Immature natural killer cell (primary cell): Measurements from ENCODE around the gene SF3B1. TPM values are rescaled to one million over a fixed set of nuclear protein-coding genes. Genes with fewer than 3 reads are reported as not detected.
"Not testable (repeated sequence)": the region's sequence is repeated elsewhere in the genome, so short reads cannot be mapped to it uniquely, and the experiment has no call there.

Source experiments
- DNase-seq, 3 donors: peaks; one replicate each; pipeline ENCODE4 v3.0.0; 2022; ENCODE audit warnings: mixed read lengths in 1 of 3
- H3K27ac Mint-ChIP-seq, 6 donors: one replicate each; pipeline ENCODE4 v1.8.0; 2020; ENCODE audit warnings: mixed read lengths in 6 of 6, mild to moderate bottlenecking in 5 of 6, inconsistent platforms in 4 of 6, moderate library complexity in 3 of 6
- H3K27me3 Mint-ChIP-seq, 3 donors: one replicate each; pipeline ENCODE4 v1.8.0; 2020 to 2021; ENCODE audit warnings: low read depth in 3 of 3, mild to moderate bottlenecking in 3 of 3, mixed read lengths in 3 of 3, moderate library complexity in 3 of 3, inconsistent platforms in 1 of 3
- H3K36me3 Mint-ChIP-seq, 3 donors: one replicate each; pipeline ENCODE4 v1.8.0; 2020; ENCODE audit warnings: mixed read lengths in 3 of 3, inconsistent platforms in 2 of 3, mild to moderate bottlenecking in 2 of 3
- H3K4me1 Mint-ChIP-seq, 2 donors: one replicate each; pipeline ENCODE4 v1.8.0; 2020; ENCODE audit warnings: inconsistent platforms in 2 of 2, mild to moderate bottlenecking in 2 of 2, mixed read lengths in 2 of 2, moderate library complexity in 1 of 2
- H3K4me3 Mint-ChIP-seq, 5 donors: one replicate each; pipeline ENCODE4 v1.8.0; 2020; ENCODE audit warnings: mild to moderate bottlenecking in 5 of 5, mixed read lengths in 5 of 5, inconsistent platforms in 3 of 5, moderate library complexity in 3 of 5
- H3K9me3 Mint-ChIP-seq, 6 donors: one replicate each; pipeline ENCODE4 v1.8.0; 2020; ENCODE audit warnings: mild to moderate bottlenecking in 6 of 6, mixed read lengths in 6 of 6, inconsistent platforms in 4 of 6, moderate library complexity in 3 of 6
- polyA plus RNA-seq, 3 donors: library from polyadenylated mRNA; unstranded; fragments of 300-500 nt; fragmentation: Illumina TruSeq; gene quantifications; one replicate each; pipeline ENCODE4 v1.2.3, GENCODE V29; 2021

The SF3B1 gene
- polyA plus RNA-seq, 3 donors from 2014 or later = 123 to 165 (median 133) TPM

DNA sequence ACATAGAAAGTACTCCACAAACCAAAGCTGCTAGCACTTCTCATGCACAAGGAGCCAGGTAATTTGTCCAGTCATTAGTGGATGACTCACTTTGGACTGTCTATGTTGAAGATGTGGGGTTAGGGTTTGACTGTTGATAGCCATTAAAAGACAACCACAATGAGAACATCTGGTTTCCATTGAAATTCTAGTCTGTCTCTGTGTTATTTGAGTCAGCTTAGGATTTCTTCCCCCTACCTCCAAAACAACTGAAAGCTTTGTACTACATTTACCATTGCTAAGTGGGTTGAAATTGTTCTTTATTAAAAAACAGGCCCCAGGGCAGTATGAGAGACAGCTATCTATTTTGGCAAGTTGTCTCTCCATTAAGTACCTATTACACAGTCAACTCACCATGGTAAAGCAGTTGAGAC lies 74.1 kb downstream of the SF3B1 start:
- DNase-seq = no peak
- no peak overlapping the region for H3K4me3 Mint-ChIP-seq
- no peaks in the 10 kb centered on the region for H3K4me1 Mint-ChIP-seq
- no peaks in the 10 kb centered on the region for H3K36me3 Mint-ChIP-seq
- peaks cover 0 to 3% (median 2%) of the 10 kb centered on the region in 3 donors for H3K27me3 Mint-ChIP-seq
- no peak overlapping the region for H3K27ac Mint-ChIP-seq
- H3K9me3 Mint-ChIP-seq = no peaks in the 10 kb centered on the region

DNA sequence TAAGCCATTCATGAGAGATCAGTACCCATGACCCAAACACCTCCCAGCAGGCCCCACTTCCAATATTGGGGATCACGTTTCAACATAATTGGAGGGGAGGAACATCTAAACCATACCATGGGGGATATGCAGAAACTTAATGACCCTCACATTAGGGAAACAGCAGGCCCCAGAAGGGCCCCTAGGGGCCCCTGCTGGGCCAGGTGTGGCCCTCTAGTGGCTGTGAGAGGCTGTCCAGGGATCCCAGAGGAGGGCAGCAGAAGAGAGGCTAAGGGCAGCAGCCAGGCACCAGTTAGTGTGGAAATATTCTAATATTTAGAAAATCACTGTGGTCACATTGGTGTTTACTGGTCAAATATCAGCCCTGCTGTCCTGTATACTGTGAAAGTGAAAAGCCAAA lies 75.0 kb downstream of the SF3B1 start:
- Mint-ChIP-seq H3K36me3 (no peaks in the 10 kb centered on the region), H3K9me3 (no peaks in the 10 kb centered on the region), H3K4me1 (no peaks in the 10 kb centered on the region), H3K4me3 (no peak overlapping the region), H3K27ac (peak overlapping the region in 1 of 6 donors; percentile 3), H3K27me3 (peaks cover 0 to 3% (median 2%) of the 10 kb centered on the region in 3 donors)
- DNase-seq = no peak

DNA sequence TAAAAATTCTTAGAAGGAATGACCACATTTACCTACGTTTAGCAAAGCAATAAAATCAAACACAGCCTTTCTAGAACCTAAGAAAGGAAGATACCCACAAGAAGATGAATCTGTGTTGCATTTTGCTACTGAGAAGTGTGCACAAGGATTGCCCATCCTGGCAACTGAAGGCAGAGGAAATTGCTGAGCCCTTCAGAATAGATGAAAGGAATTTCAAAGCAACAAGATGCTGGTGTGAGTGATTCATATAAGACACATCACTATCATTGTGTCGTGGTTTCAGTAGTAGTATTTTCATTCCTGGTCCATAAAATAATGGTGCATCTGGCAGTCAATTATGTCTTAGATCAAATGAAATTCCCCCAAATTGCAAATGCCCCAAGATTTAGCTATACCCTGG lies 75.9 kb downstream of the SF3B1 start:
- Mint-ChIP-seq H3K4me1 (no peaks in the 10 kb centered on the region), H3K36me3 (no peaks in the 10 kb centered on the region), H3K4me3 (no peak overlapping the region), H3K27ac (no peak overlapping the region), H3K27me3 (peaks cover 0 to 3% (median 2%) of the 10 kb centered on the region in 3 donors), H3K9me3 (no peaks in the 10 kb centered on the region)
- DNase-seq = no peak

- Mint-ChIP-seq H3K27me3 (peaks cover 0 to 3% (median 2%) of the 10 kb centered on the region in 3 donors), H3K36me3 (no peaks in the 10 kb centered on the region), H3K4me1 (no peaks in the 10 kb centered on the region), H3K27ac (no peak overlapping the region), H3K4me3 (no peak overlapping the region), H3K9me3 (no peaks in the 10 kb centered on the region)
- no peak for DNase-seq
Measured at GRCh38 chr2:197357986-197358385, 76.8 kb downstream of the SF3B1 start.

DNA sequence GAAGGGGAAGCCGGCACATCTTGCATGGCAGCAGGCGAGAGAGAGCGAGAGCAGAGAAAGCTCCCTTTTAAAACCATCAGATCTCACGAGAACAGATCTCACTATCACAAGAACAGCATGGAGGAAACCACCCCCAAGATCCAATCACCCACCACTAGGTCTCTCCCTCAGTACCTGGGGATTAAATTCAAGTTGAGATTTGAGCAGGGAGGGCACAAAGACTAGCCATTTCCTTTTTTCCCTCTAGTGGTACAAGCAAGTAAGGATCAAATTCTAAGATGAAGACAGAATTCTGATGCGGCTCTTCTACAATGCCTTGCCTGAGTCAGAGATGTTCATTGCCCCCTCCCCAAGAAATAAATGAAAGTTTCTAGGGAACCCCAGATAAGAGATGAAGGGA lies 78.7 kb downstream of the SF3B1 start:
- Mint-ChIP-seq H3K27me3 (peaks cover 0 to 3% (median 2%) of the 10 kb centered on the region in 3 donors), H3K36me3 (no peaks in the 10 kb centered on the region), H3K9me3 (no peaks in the 10 kb centered on the region), H3K27ac (no peak overlapping the region), H3K4me3 (no peak overlapping the region), H3K4me1 (no peaks in the 10 kb centered on the region)
- no peak for DNase-seq

DNA sequence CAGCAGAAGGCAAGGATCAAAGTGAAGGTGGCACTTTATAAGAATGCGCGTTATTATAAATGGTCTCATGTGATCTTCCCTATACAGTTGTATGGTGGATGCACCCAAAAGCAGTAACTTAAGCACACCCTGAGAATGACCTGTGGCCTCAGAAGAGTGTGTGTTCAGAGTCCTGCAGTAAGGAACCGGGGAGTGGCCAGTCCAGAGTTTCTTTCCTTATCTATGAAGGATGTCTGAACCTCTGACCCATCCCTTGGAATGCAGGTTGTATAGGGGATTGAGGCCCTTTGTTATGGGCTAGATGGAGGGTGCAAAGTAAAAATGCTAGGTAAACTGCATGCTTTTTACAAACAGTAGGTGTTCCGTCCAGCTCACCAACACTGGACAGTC lies 80.7 kb downstream of the SF3B1 start:
- H3K27me3 Mint-ChIP-seq = peaks cover 0 to 6% (median 3%) of the 10 kb centered on the region in 3 donors
- no peak for DNase-seq
- no peaks in the 10 kb centered on the region for H3K4me1 Mint-ChIP-seq
- H3K9me3 Mint-ChIP-seq = no peaks in the 10 kb centered on the region
- H3K36me3 Mint-ChIP-seq = no peaks in the 10 kb centered on the region
- no peak overlapping the region for H3K4me3 Mint-ChIP-seq
- H3K27ac Mint-ChIP-seq = no peak overlapping the region

GRCh38 chr2:197353393-197354168 lies 81.2 kb downstream of the SF3B1 start:
- Mint-ChIP-seq H3K4me1 (no peaks in the 10 kb centered on the region), H3K36me3 (no peaks in the 10 kb centered on the region), H3K27ac (no peak overlapping the region), H3K4me3 (no peak overlapping the region), H3K27me3 (peaks cover 0 to 6% (median 2%) of the 10 kb centered on the region in 3 donors), H3K9me3 (no peaks in the 10 kb centered on the region)
- DNase-seq = no peak

DNA sequence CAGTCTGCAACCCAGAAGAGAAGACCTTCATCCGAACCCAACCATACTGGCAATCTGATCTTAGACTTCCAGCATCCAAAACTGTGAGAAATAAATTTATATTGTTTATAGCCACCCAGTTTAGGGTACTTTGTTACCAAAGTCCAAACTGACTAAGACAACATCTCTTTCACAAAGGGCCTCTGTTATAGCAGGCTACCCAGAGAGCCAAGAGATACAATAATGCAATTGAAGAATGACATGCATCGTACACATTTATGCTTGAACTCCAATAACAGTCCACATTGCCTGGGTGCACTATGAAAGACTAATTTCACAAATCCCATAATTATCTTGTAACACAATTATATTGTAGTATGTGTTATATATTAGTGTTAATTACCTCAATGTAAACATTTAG lies 85.1 kb downstream of the SF3B1 start:
- H3K36me3 Mint-ChIP-seq = no peaks in the 10 kb centered on the region
- peaks cover 0 to 3% (median 2%) of the 10 kb centered on the region in 3 donors for H3K27me3 Mint-ChIP-seq

DNA sequence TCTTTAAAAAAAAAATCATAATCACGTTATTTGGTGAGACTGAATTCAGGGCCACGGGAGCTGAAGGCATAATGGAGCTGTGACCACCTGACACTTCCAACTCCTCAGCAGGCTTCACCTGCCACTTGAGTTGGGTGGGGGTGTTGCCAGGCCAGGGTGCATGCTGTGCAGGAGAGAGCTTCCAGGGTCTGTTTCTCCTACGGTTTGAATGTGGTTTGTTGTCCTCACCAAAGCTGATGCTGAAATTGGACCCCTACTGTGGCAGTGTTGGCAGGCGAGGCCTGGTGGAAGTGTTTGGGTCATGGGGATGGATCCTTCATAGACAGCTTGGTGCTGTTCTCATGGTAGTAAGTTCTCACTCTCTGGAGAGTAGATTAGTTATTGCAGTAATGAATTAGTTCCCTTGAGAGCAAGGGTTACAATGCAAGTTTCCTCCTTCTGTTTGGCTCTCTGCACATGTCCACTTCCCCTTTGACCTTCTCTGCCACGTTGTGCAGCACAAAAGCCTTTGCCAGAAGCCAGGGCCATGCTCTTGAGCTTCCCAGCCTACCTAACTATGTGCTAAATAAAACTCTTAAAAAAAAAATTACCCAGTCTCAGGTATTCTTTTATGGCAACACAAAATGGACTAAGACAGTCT lies 86.0 kb downstream of the SF3B1 start:
- H3K4me1 Mint-ChIP-seq = no peaks in the 10 kb centered on the region
- H3K27ac Mint-ChIP-seq = no peak overlapping the region
- no peaks in the 10 kb centered on the region for H3K9me3 Mint-ChIP-seq
- no peak for DNase-seq
- no peaks in the 10 kb centered on the region for H3K36me3 Mint-ChIP-seq
- H3K4me3 Mint-ChIP-seq = no peak overlapping the region
- H3K27me3 Mint-ChIP-seq = peaks cover 0 to 3% (median 2%) of the 10 kb centered on the region in 3 donors

More for the DNA sequence above, 85.1 kb downstream of the SF3B1 start:
- H3K9me3 Mint-ChIP-seq = no peaks in the 10 kb centered on the region
- no peak for DNase-seq
- no peaks in the 10 kb centered on the region for H3K4me1 Mint-ChIP-seq
- H3K4me3 Mint-ChIP-seq = no peak overlapping the region
- H3K27ac Mint-ChIP-seq = no peak overlapping the region

- peaks cover 0 to 4% (median 0%) of the 10 kb centered on the region in 3 donors for H3K36me3 Mint-ChIP-seq
- no peak overlapping the region for H3K4me3 Mint-ChIP-seq
- peaks cover 0 to 4% (median 3%) of the 10 kb centered on the region in 3 donors for H3K27me3 Mint-ChIP-seq
- H3K9me3 Mint-ChIP-seq = no peaks in the 10 kb centered on the region
- no peak overlapping the region for H3K27ac Mint-ChIP-seq
- DNase-seq = no peak
- no peaks in the 10 kb centered on the region for H3K4me1 Mint-ChIP-seq
Measured at GRCh38 chr2:197345846-197346370, 88.9 kb downstream of the SF3B1 start.

DNA sequence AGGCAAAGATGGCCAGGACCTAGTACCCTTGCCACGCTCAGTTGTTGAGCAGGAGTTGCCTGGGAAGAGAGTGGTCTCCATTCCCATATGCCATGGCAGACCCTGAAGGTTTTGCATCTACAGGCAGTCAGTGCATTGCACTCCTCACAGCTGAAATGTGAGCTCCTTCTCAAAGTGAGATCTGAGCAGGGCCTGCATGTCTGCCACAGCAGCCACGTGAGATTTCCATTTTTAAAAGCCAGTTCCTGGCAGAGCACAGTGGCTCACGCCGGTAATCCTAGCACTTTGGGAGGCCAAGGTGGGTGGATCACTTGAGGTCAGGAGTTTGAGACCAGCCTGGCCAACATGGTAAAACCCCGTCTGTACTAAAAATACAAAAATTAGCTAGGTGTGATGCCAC lies 90.9 kb downstream of the SF3B1 start:
- H3K4me3 Mint-ChIP-seq, H3K27ac Mint-ChIP-seq, DNase-seq, H3K4me1 Mint-ChIP-seq, H3K9me3 Mint-ChIP-seq, H3K36me3 Mint-ChIP-seq, H3K27me3 Mint-ChIP-seq: not testable (repeated sequence)

- no peak for DNase-seq
- no peak overlapping the region for H3K27ac Mint-ChIP-seq
Measured at GRCh38 chr2:197340591-197340990, 94.2 kb downstream of the SF3B1 start.

More at GRCh38 chr2:197340591-197340990, 94.2 kb downstream of the SF3B1 start:
- Mint-ChIP-seq H3K9me3 (no peaks in the 10 kb centered on the region), H3K4me1 (no peaks in the 10 kb centered on the region), H3K27me3 (peaks cover 0 to 3% (median 2%) of the 10 kb centered on the region in 3 donors), H3K36me3 (peaks cover 0 to 4% (median 0%) of the 10 kb centered on the region in 3 donors), H3K4me3 (no peak overlapping the region)
